B cell (primary cell): ENCODE data around the gene RAB5B. TPM values are rescaled to one million over a fixed set of nuclear protein-coding genes. Genes with fewer than 3 reads are reported as not detected.
A peak's percentile ranks its signal among the peaks of the same experiment; 100 is the strongest.

ENCODE experiments used
- ATAC-seq: fragments of 200-7000 bp; cut with Tn5 transposase; one replicate; pipeline ENCODE4 v1.10.0; 2021; ENCODE audit warnings: low read depth, mild to moderate bottlenecking, moderate number of reproducible peaks, moderate library complexity
- CTCF ChIA-PET: fragments of 350-600 bp; sonication (Branson Sonifier 250); formaldehyde crosslinking; loops from one replicate; lab custom pipeline; 2021; ENCODE audit warnings: antibody characterized with exemption, inconsistent platforms; lab: Charles Lee
- POLR2A ChIA-PET: fragments of 350-600 bp; sonication (Branson Sonifier 250); formaldehyde crosslinking; loops from one replicate; lab custom pipeline; 2021; ENCODE audit warnings: antibody characterized with exemption; lab: Charles Lee
- DNase-seq: peaks from one replicate; pipeline ENCODE4 v3.0.0; 2013
- H2AFZ ChIP-seq: 2 replicates; pipeline ENCODE4 v1.6.1; 2012; ENCODE audit warnings: mild to moderate bottlenecking, low read depth, low read length; ENCODE audit not compliant: insufficient read depth, poor library complexity, severe bottlenecking
- H3K27ac ChIP-seq, 2 donors: 1 replicate in 1 of 2; 2 replicates in 1 of 2; pipeline ENCODE4 v1.5.1; 2012 to 2013; ENCODE audit warnings: low read length in 2 of 2, mild to moderate bottlenecking in 2 of 2, moderate library complexity in 1 of 2
- H3K27me3 ChIP-seq, 4 experiments: fragments of 200-600 bp in 1 of 4; sonication (generic) in 1 of 4; replicated peaks in 1 of 4; 1 replicate in 2 of 4; 2 replicates in 2 of 4; pipeline versions ENCODE4 v1.6.1 to v1.7.0; 2013 to 2016; ENCODE audit warnings: low read length in 3 of 4, mild to moderate bottlenecking in 2 of 4, mixed read lengths in 1 of 4, moderate library complexity in 1 of 4; ENCODE audit not compliant: insufficient read depth in 4 of 4, control insufficient read depth in 3 of 4; ENCODE audit errors: control extremely low read depth in 1 of 4
- H3K36me3 ChIP-seq, 2 experiments: replicated peaks in 1 of 2; 1 replicate in 1 of 2; 2 replicates in 1 of 2; pipeline versions ENCODE4 v1.6.1 to v1.7.1; 2013; ENCODE audit warnings: low read length in 1 of 2; ENCODE audit not compliant: insufficient read depth in 2 of 2, control insufficient read depth in 1 of 2; ENCODE audit errors: control extremely low read depth in 1 of 2, extremely low read depth in 1 of 2
- H3K4me1 ChIP-seq, 2 donors: fragments of 200-600 bp in 1 of 2; sonication (generic) in 1 of 2; 1 replicate in 1 of 2; 2 replicates in 1 of 2; pipeline versions ENCODE4 v1.5.1 to v1.6.1; 2013 to 2017; ENCODE audit warnings: low read length in 2 of 2; ENCODE audit not compliant: control insufficient read depth in 2 of 2, insufficient read depth in 2 of 2
- H3K4me2 ChIP-seq: replicated peaks from 2 replicates; pipeline ENCODE3; 2012; ENCODE audit warnings: mild to moderate bottlenecking, low read depth, low read length; ENCODE audit not compliant: poor library complexity, severe bottlenecking
- H3K4me3 ChIP-seq, 5 experiments: fragments of 200-600 bp in 1 of 5; sonication (generic) in 1 of 5; 1 replicate in 3 of 5; 2 replicates in 2 of 5; pipeline versions ENCODE4 v1.5.1 to v1.7.0; 2011 to 2016; ENCODE audit warnings: low read length in 4 of 5, mild to moderate bottlenecking in 4 of 5, low read depth in 2 of 5, control low read depth in 1 of 5, moderate library complexity in 1 of 5; ENCODE audit not compliant: insufficient read depth in 1 of 5; ENCODE audit errors: control extremely low read depth in 1 of 5, extremely low read depth in 1 of 5
- H3K79me2 ChIP-seq: fragments of 200-600 bp; sonication (generic); one replicate; pipeline ENCODE4 v1.6.0; 2016; ENCODE audit warnings: low read length; ENCODE audit not compliant: control insufficient read depth, insufficient read depth
- H3K9ac ChIP-seq: fragments of 200-600 bp; sonication (generic); 2 replicates; pipeline ENCODE4 v1.6.1; 2017; ENCODE audit warnings: mild to moderate bottlenecking, low read length, moderate library complexity
- H3K9me3 ChIP-seq, 3 donors: one replicate each; pipeline versions ENCODE4 v1.6.1 to v1.7.1; 2013; ENCODE audit warnings: low read length in 2 of 3; ENCODE audit not compliant: control insufficient read depth in 2 of 3, insufficient read depth in 1 of 3; ENCODE audit errors: control extremely low read depth in 1 of 3
- H4K20me1 ChIP-seq: 2 replicates; pipeline ENCODE4 v1.6.0; 2012; ENCODE audit warnings: mild to moderate bottlenecking, low read length; ENCODE audit not compliant: insufficient read depth, control insufficient read depth, poor library complexity, severe bottlenecking
- H3K27ac Mint-ChIP-seq: one replicate; pipeline ENCODE4 v1.8.0; 2021; ENCODE audit warnings: mixed read lengths
- H3K27me3 Mint-ChIP-seq: one replicate; pipeline ENCODE4 v1.8.0; 2021; ENCODE audit warnings: mixed read lengths
- H3K4me1 Mint-ChIP-seq: one replicate; pipeline ENCODE4 v1.8.0; 2021; ENCODE audit warnings: mixed read lengths
- H3K4me3 Mint-ChIP-seq: one replicate; pipeline ENCODE4 v1.8.0; 2021; ENCODE audit warnings: mixed read lengths
- H3K9me3 Mint-ChIP-seq: one replicate; pipeline ENCODE4 v1.8.0; 2022; ENCODE audit warnings: mixed read lengths; ENCODE audit not compliant: insufficient read depth
- CTCF ChIP-seq: fragments of 200-600 bp; IDR thresholded peaks from one replicate; pipeline ENCODE4 v1.8.0; 2022; ENCODE audit warnings: antibody characterized with exemption, mild to moderate bottlenecking
- EZH2 ChIP-seq: IDR thresholded peaks from 2 replicates; pipeline ENCODE4 v1.6.1; 2012; ENCODE audit warnings: borderline replicate concordance, low read depth, mild to moderate bottlenecking, moderate library complexity, low read length; ENCODE audit not compliant: insufficient read depth, poor library complexity, severe bottlenecking
- WGBS: methylation state at CpG from one replicate; pipeline ENCODE4 v1.1.5; 2013; ENCODE audit warnings: missing lambda C conversion rate; ENCODE audit not compliant: insufficient coverage; 5-methylcytosine and 5-hydroxymethylcytosine counted together
- intact Hi-C: fragments of 100-400 bp; cut with micrococcal nuclease; formaldehyde crosslinking; loops from one replicate; pipeline ENCODE4 v1.10.0; 2022
- polyA plus RNA-seq: library from polyadenylated mRNA; depleted of rRNA; stranded (reverse); fragments of >200 nt; gene quantifications from 2 replicates; pipeline ENCODE4 v1.2.3, GENCODE V29; 2012
- total RNA-seq, 2 donors: library from RNA; stranded (reverse); fragments of 120-200 nt in 1 of 2; gene quantifications; 1 replicate in 1 of 2; 2 replicates in 1 of 2; pipeline versions ENCODE4 v1.2.3 to v1.2.4, GENCODE V29; 2013 to 2022

Gene RAB5B
- total and polyA plus RNA-seq, 2 donors (not counting 1 experiment from before 2014, with no cell fraction given), result 42.1 to 111 TPM

GRCh38 chr12:55933169-55933798 lies 40.6 kb upstream of the RAB5B start:
- Histone ChIP-seq H3K27me3 (no peaks in the 10 kb centered on the region), H3K36me3 (peaks cover 0 to 44% of the 10 kb centered on the region in 2 experiments), H3K9me3 (no peaks in the 10 kb centered on the region), H3K4me1 (peaks cover 45 to 53% of the 10 kb centered on the region in 2 donors), H3K4me2 (peak overlapping the region; percentile 88), H3K27ac (peak overlapping the region; percentile 77 to 92), H2AFZ (peak overlapping the region; percentile 73), H3K79me2 (peaks cover 50% of the 10 kb centered on the region), H3K4me3 (peak overlapping the region in 3 of 5 experiments; percentile 84 to 94 (median 93)), H4K20me1 (peaks cover 21% of the 10 kb centered on the region), H3K9ac (peak overlapping the region; percentile 73)
- no peaks in the 10 kb centered on the region for H3K27me3 Mint-ChIP-seq
- DNase-seq, result no peak
- CTCF ChIA-PET, result interaction anchor here (0.5 to 10.3 kb wide), 10 partner anchors 8 to 440 kb away, joined by 3 to 155 read pairs (median 4); partner anchors contain the start of gene RAB5B
- peak overlapping the region; percentile 94 for H3K4me3 Mint-ChIP-seq
- TF ChIP-seq CTCF, result no peak
- no peak for TF ChIP-seq EZH2
- POLR2A ChIA-PET, result interaction anchor here (0.9 to 1.2 kb wide), 2 partner anchors 41 to 195 kb away, joined by 3 read pairs; partner anchors contain the start of gene RAB5B
- H3K27ac Mint-ChIP-seq, result peak overlapping the region; percentile 76
- ATAC-seq, result no peak
- H3K9me3 Mint-ChIP-seq, result no peaks in the 10 kb centered on the region
- intact Hi-C loops, result no loop called here
- 83% methylated on average over 2 of the region's 7 CpGs for WGBS
- H3K4me1 Mint-ChIP-seq, result peaks cover 58% of the 10 kb centered on the region
